Measurements from ENCODE around the gene MYT1.

- TF ChIP-seq MAX (IDR thresholded peaks at IDR 0.05; ENCODE audit: low read depth) (no peak), CTCF (IDR thresholded peaks at IDR 0.05) (no peak), TAF1 (IDR thresholded peaks at IDR 0.05; ENCODE audit: borderline replicate concordance, low read depth, low read length) (no peak), RFX5 (IDR thresholded peaks at IDR 0.05; ENCODE audit: low read length) (no peak), RCOR1 (IDR thresholded peaks at IDR 0.05; ENCODE audit: low read length) (no peak), REST (IDR thresholded peaks at IDR 0.05; ENCODE audit: low read depth, low read length) (no peak), POLR2AphosphoS5 (IDR thresholded peaks at IDR 0.05; ENCODE audit: low read depth, low read length) (no peak), EZH2phosphoT487 (IDR thresholded peaks at IDR 0.05; ENCODE audit: borderline replicate concordance, low read depth) (no peak)
Measured at GRCh38 chr20:64154590-64155257, 9.5 kb upstream of the MYT1 start.
